D341Med (cell line): ENCODE data around the gene LTC4S.
A peak's percentile ranks its signal among the peaks of the same experiment; 100 is the strongest.

ENCODE experiments used
- DNase-seq: peaks from one replicate; pipeline ENCODE4 v3.0.0; 2012; ENCODE audit warnings: low spot score

Gene LTC4S

GRCh38 chr5:179795863-179796833 lies 2.4 kb downstream of the LTC4S start:
- DNase-seq: peak; percentile 91

DNA sequence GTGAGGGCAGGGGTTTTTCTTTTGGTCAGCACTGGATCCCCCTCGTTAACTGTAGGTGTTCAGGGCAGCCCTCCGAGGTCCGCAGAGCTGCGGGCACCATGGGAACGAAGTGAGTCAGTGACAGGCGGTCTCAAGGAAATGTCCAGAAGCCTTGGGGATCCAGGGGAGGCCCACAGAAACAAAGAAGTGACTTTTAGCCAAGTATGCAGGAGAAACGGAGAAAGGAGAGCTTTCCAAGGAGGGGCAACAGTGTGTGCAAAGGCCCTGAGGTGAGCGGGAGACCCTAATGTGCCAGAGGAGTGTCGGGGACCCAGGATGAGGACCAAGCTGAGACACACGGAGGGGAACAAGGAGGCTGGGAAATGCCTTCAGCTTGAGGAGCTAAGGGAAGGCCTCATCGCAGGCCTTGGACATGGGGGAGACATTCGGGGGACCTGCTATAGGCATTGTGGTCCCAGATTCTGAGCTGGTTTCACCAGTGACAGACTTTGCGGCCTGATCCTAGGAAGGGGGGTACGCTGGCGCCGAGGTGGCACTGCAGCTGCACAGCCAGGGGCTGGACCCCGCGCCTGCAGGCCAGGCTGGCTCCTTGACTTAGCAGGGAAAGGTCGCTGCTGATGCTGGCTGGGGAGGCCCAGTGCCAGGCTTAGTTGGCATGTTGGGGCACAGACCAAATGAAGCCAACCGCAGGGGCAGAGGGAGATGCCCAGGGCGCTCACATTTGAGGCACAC lies 3.3 kb downstream of the LTC4S start:
- DNase-seq: no peak

GRCh38 chr5:179797741-179798140 lies 4.0 kb downstream of the LTC4S start:
- no peak for DNase-seq

- no peak for DNase-seq
Measured at GRCh38 chr5:179798144-179798770, 4.5 kb downstream of the LTC4S start.

DNA sequence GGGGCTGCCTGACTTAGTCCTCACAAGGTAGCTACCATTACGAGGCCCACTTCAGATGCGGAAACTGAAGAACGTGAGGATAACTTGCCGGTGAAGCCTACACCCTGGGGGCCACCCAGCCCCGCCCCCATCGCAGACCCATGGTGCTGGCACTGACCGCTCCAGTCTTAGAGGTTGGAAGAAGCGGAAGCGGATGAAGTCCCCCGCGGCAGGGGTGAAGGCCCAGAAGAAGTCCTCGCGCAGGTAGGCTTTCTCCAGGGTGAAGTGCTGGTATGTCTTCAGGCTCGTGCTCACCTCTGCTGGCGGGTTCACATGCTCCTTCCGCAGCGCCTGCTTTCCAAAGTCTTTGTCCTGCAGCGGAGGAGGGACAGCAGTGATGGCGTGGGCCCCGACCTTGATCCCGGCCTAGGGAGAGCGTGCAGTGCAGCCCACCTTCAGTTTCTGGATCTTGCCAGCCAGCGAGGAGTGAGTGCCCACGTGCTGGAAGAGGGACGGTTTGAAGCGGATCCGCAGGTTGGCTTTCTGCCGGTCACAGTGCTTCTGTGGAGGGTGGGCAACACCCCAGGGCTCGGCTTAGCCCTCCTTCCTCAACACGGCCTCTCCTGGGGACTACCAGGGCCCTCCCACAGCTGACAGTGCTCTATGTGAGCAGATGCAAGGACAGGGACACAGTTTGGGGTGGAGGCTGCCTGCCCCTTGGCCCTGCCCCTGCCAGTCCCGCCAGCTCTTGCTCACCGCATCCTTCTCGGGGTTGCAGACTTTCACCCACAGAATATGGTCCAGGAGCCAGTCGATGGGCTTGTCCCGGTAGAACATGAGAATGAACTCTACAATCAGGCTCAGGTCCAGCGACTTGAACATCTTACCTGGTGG lies 5.2 kb downstream of the LTC4S start:
- DNase-seq: no peak

- DNase-seq: no peak
Measured at GRCh38 chr5:179799644-179799973, 5.8 kb downstream of the LTC4S start.

DNA sequence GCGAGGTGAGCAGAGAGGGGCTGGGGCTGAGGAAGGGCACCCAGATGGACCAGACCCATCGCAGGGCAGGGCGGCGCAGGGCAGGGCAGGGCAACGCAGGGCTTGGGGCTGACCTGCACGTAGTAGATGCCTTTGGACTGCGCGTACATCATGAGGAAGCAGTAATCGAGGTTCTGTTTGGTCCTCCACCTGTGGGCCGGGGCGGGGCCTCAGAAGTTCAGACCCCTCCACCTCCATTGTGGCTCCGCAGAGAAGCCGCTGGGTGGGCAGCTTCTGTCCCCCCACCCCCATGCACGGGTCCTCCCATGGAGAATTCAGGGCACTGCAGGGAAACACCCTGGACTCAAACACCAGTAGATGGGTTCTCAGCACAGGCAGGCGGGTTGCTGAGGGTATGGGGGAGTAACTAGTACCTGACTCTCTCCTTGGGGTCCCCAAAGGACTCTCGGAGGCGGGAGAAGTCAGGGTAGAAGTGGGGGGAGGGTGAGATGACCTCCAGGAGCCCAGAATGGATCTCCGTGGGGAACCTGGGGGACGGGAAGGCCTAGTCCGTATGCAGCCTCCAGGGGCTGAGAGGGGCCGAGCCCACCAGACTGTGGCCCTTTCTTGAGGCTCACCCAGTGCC lies 6.4 kb downstream of the LTC4S start:
- DNase-seq: no peak

GRCh38 chr5:179800696-179801201 lies 7.0 kb downstream of the LTC4S start:
- DNase-seq: no peak

- peak; percentile 63 for DNase-seq
Measured at GRCh38 chr5:179801304-179802206, 7.8 kb downstream of the LTC4S start.

DNA sequence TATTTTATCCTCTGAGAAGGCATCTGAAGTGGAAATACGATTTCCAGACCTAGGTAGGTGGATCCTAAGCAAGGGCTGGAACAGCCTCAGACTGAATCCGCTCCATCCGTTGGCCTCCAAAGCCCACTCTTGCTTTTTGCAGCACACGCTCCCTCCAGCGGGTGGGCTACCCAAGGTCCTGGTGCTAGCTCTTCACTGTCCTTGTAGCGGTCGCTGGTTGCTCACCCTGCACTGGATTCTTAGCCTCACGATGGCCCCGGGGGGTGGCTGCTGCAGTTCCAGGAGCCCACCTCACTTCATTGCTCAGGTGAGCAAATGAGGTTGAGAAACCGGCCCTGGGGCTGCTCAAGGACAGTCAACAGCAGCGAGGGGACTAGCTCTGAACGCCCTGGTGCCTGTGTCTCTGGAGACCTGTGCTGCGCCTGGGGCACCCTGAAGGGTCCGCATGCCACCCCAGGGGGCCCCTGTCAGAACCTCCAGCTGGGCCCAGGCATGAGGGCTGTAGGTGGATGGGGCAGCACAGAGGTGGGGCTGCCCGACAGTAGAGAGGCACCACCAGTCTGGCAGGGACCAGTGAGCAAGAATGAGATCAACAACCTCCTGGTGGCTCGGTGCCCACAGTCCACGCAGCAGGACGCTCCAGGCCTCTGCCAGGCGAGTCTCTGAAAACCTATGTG lies 8.6 kb downstream of the LTC4S start:
- DNase-seq: no peak

DNA sequence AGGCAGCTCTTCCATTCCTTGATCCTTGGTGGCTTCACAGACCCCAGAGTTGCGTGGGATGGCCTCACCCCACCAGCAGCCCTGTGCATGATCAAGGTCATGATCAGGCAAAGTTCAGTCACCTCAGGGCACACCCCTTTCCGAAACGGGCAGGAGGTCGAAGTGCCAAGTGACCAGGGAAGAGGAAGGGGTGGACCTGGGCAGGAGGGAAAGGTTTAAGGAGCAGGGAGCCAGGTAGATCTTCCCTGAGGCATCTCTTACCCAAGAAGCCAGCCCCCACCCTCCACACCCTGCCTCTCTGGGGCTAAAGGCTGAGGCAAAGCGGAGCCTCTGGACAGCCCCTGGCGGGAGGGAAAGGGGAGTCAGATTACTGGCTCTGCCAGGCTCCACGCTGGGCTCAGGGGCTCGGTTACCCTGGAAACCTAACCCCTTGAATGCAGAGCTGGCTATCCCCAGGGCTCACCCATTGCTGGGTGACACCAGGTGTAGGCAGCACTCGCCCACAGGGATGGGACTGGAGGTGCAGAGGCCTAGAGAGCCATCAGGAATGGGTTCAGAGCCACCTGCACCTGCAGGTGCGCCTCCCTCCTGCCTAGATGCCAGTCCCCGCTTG lies 9.3 kb downstream of the LTC4S start:
- no peak for DNase-seq

- DNase-seq: no peak
Measured at GRCh38 chr5:179803651-179804554, 10.1 kb downstream of the LTC4S start.

DNA sequence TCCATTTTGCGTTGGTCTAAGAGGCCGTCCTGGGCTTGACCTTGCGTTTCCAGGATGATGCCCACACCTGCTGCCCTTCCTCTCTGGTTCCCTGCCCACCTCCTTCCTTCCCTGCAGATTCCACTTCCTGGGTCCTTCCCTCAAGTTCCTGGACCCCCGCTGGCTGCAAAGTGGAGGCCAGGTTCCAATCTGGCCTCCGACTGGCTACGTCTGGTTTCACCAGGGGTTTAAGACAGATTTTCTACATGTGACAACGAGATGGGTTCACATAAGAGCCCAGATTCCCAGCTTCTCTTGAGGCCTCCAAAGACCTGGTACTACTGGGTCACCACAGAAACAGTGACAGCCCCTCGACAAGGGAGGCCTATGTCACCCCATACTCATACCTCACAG lies 10.8 kb downstream of the LTC4S start:
- no peak for DNase-seq

DNA sequence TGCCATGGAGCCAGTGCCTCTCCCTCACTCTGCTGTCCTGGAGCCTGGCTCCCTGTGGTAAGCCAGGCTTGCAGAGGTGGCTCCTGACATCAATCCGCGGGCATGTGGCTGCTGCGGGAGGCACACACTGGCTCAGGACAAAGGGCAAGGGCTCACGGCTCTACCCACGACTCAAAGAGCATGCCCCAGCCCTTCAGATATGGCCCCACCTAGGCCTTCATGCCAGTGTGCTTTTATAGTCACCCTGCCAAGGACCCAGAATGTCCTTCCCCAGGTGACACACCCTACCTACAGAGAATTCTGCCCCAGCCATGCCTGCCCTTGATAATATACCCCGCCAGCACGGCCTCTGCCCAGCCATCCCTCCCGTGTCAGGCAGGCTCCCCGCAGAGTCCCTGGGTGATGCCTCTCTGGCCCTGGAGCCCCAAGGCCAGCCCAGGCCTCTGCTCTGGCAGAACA lies 11.3 kb downstream of the LTC4S start:
- no peak for DNase-seq

DNA sequence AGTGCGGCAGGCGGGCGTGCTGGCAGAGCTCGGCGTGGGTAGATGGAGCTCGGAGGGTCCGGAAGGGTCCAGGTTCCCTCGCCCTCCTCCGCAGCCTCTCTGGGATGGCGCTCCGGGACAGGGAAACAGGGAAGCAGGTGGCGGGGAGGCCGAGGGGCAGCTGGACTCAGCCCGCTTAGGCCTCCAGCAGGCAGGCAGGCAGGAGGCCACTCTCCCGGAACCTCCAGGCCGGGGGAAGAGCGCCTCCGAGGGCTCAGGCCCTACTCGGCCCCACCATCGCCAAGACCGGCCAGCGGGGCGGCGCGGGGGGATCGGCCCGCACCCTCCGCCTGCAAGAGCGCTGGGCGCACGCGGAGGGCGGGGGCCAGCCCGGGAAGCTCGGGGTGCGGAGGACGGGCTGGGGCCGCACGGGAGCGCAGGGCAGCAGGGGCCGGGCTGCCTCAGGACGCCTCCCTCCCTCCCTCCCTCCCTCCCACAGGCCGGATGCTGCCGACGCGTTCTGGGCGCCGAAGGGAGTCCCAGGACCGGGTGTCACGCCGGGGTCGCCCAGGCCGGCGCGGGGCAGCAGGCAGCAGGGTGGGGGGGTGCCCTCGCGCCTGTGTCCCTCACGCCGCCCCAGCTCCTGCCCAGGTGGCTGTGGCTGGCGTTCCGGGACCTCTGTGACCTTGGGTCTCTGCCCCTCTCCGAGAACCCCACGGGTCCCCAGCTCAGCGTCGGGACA lies 11.9 kb downstream of the LTC4S start:
- DNase-seq: peak; percentile 62

DNA sequence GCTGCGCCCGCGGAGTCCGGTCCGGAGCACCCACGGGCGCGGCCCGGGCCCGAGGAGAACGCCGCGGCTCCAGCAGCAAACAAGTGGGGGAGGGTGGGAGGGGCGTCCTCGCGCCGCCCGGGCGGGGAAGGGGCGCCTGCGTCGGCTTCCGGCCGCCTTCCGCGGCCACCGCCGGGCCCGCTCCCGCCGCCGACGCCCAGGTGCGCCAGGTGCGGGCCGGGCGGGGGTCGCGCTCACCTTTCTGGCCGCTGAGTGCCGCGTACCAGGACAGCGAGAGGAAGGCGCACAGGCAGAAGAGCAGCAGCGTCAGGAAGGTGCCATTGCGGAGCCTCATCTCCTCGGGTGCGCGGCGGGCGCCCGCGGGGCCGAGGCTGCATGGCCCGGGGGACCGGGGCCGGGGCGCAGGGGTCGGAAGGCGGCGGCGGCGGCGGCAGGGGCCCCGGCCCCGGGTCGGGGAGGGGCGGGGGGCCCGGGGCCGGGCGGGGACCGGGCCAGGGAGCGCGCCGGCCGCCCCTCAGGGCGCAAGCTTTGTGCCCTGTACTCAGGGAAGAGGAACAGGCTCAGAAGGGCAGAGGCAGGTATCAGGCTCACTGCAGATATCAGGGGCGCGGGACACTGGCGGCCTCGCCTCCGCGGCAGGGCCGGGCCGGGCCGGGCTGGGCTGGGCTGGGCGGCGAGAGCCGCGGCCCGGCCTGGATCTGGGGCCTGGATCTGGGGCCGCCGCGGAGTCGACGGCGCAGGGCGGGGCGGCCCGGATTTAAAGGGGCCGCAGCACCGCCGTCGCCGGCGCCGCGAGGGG lies 12.7 kb downstream of the LTC4S start, which contains the start of gene MGAT4B:
MGAT4B (minus strand) TSS at position 617 of the 799 bp plus-strand sequence; CDS start at position 334, 283 bp downstream.
- DNase-seq: peak; percentile 93
